ENCODE measurements around the gene ABCD1.

The ABCD1 gene

GRCh38 chrX:153780678-153781427 is 56.2 kb downstream of the ABCD1 start, which contains the start of gene SRPK3:
TSS of gene SRPK3 (plus strand) at chrX:153781041. CDS start at chrX:153781087, 46 bp downstream.
- H3K9me3 ChIP-seq (ENCODE audit: insufficient read depth, low read depth, low read length): no peaks in the 10 kb centered on the region
- no peak within 1 kb of the TSS for H3K4me3 ChIP-seq (ENCODE audit: low read length, poor library complexity, severe bottlenecking)
- H2AFZ ChIP-seq (ENCODE audit: low read length): no peak within 1 kb of the TSS
- H3K4me1 ChIP-seq (ENCODE audit: insufficient read depth, low read length, poor library complexity, severe bottlenecking): no peaks in the 10 kb centered on the region
- H3K27me3 ChIP-seq (ENCODE audit: insufficient read depth, low read length, poor library complexity, severe bottlenecking): no peaks in the 10 kb centered on the region
- no peaks in the 10 kb centered on the region for H3K9me2 ChIP-seq (replicated peaks; ENCODE audit: low read depth, low read length)
- peaks cover 3% of the 10 kb centered on the region; the same call in 1 of the 2 replicates for H3K36me3 ChIP-seq (ENCODE audit: insufficient read depth, low read length)
- H4K20me1 ChIP-seq (ENCODE audit: insufficient read depth, low read length, poor library complexity, severe bottlenecking): no peaks in the 10 kb centered on the region
- H3F3A ChIP-seq (ENCODE audit: low read depth): no peaks in the 10 kb centered on the region
- no peak within 1 kb of the TSS for H3K4me2 ChIP-seq (ENCODE audit: low read depth, low read length, poor library complexity, severe bottlenecking)
- TF ChIP-seq CTCF (conservative IDR thresholded peaks at IDR 0.05; ENCODE audit: low read length) (no peak), EZH2phosphoT487 (IDR thresholded peaks at IDR 0.05; ENCODE audit: borderline replicate concordance) (no peak)
- H3K9ac ChIP-seq (ENCODE audit: low read depth, low read length, poor library complexity, severe bottlenecking): no peak within 1 kb of the TSS
- H3K79me2 ChIP-seq (ENCODE audit: insufficient read depth, low read length): no peaks in the 10 kb centered on the region

GRCh38 chrX:153781428-153782047 is 56.9 kb downstream of the ABCD1 start:
- H3K9me3 ChIP-seq (ENCODE audit: insufficient read depth, low read depth, low read length): no peaks in the 10 kb centered on the region
- no peaks in the 10 kb centered on the region for H3K79me2 ChIP-seq (ENCODE audit: insufficient read depth, low read length)
- H3K36me3 ChIP-seq (ENCODE audit: insufficient read depth, low read length): peaks cover 5% of the 10 kb centered on the region; the same call in 1 of the 2 replicates
- no peak overlapping the region for H3K4me2 ChIP-seq (ENCODE audit: low read depth, low read length, poor library complexity, severe bottlenecking)
- no peaks in the 10 kb centered on the region for H3K27me3 ChIP-seq (ENCODE audit: insufficient read depth, low read length, poor library complexity, severe bottlenecking)
- H3K4me3 ChIP-seq (ENCODE audit: low read length, poor library complexity, severe bottlenecking): no peak overlapping the region
- H3F3A ChIP-seq (ENCODE audit: low read depth): no peaks in the 10 kb centered on the region
- H3K4me1 ChIP-seq (ENCODE audit: insufficient read depth, low read length, poor library complexity, severe bottlenecking): no peaks in the 10 kb centered on the region
- H4K20me1 ChIP-seq (ENCODE audit: insufficient read depth, low read length, poor library complexity, severe bottlenecking): no peaks in the 10 kb centered on the region
- H3K9ac ChIP-seq (ENCODE audit: low read depth, low read length, poor library complexity, severe bottlenecking): no peak overlapping the region
- no peak overlapping the region for H2AFZ ChIP-seq (ENCODE audit: low read length)
- H3K9me2 ChIP-seq (replicated peaks; ENCODE audit: low read depth, low read length): no peaks in the 10 kb centered on the region
- no peak for TF ChIP-seq CTCF (conservative IDR thresholded peaks at IDR 0.05; ENCODE audit: low read length)
- no peak for TF ChIP-seq EZH2phosphoT487 (IDR thresholded peaks at IDR 0.05; ENCODE audit: borderline replicate concordance)

GRCh38 chrX:153782313-153782712 is 57.7 kb downstream of the ABCD1 start:
- H3K4me2 ChIP-seq (ENCODE audit: low read depth, low read length, poor library complexity, severe bottlenecking): no peak overlapping the region
- no peaks in the 10 kb centered on the region for H3K4me1 ChIP-seq (ENCODE audit: insufficient read depth, low read length, poor library complexity, severe bottlenecking)
- H3F3A ChIP-seq (ENCODE audit: low read depth): no peaks in the 10 kb centered on the region
- H2AFZ ChIP-seq (ENCODE audit: low read length): no peak overlapping the region
- H3K27me3 ChIP-seq (ENCODE audit: insufficient read depth, low read length, poor library complexity, severe bottlenecking): no peaks in the 10 kb centered on the region
- H3K9me3 ChIP-seq (ENCODE audit: insufficient read depth, low read depth, low read length): no peaks in the 10 kb centered on the region
- H3K9me2 ChIP-seq (replicated peaks; ENCODE audit: low read depth, low read length): no peaks in the 10 kb centered on the region
- no peak for TF ChIP-seq EZH2phosphoT487 (IDR thresholded peaks at IDR 0.05; ENCODE audit: borderline replicate concordance)
- no peak; the same call in 1 of the 2 replicates for TF ChIP-seq CTCF (conservative IDR thresholded peaks at IDR 0.05; ENCODE audit: low read length)
- no peaks in the 10 kb centered on the region for H4K20me1 ChIP-seq (ENCODE audit: insufficient read depth, low read length, poor library complexity, severe bottlenecking)
- H3K4me3 ChIP-seq (ENCODE audit: low read length, poor library complexity, severe bottlenecking): no peak overlapping the region
- H3K79me2 ChIP-seq (ENCODE audit: insufficient read depth, low read length): no peaks in the 10 kb centered on the region
- H3K36me3 ChIP-seq (ENCODE audit: insufficient read depth, low read length): peaks cover 5% of the 10 kb centered on the region; the same call in 1 of the 2 replicates
- H3K9ac ChIP-seq (ENCODE audit: low read depth, low read length, poor library complexity, severe bottlenecking): no peak overlapping the region
